IMR-90 (cell line): ENCODE measurements around the gene DTX3. TPM values are rescaled to one million over a fixed set of nuclear protein-coding genes. Genes with fewer than 3 reads are reported as not detected.

Source experiments
- ATAC-seq: fragments of 200-7000 bp; cut with Tn5 transposase; 2 replicates; pipeline ENCODE4 v1.9.1; 2020; ENCODE audit warnings: low read depth, mild to moderate bottlenecking, moderate library complexity
- BruUV-seq: library from RNA; stranded (reverse); fragments of 400-500 nt; replicated peaks from 2 replicates; lab custom pipeline; 2021; lab: Mats Ljungman, UMichigan
- CTCF ChIA-PET: fragments of 300-600 bp; formaldehyde crosslinking; extraction: SDS; loops from one replicate; lab custom pipeline; 2021; ENCODE audit warnings: antibody characterized with exemption; lab: Yijun Ruan, JAX
- POLR2A ChIA-PET: fragments of 300-600 bp; sonication (Branson Sonifier 250); formaldehyde crosslinking; loops from one replicate; lab custom pipeline; 2022; ENCODE audit warnings: antibody characterized with exemption; ENCODE audit not compliant: unreplicated experiment; lab: Charles Lee
- DNase-seq: peaks from one replicate; pipeline ENCODE4 v3.0.0; 2013
- H2AFZ ChIP-seq: replicated peaks from 2 replicates; pipeline ENCODE3; 2013; ENCODE audit warnings: low read length, mild to moderate bottlenecking; ENCODE audit not compliant: poor library complexity
- H2AK5ac ChIP-seq: 2 replicates; pipeline ENCODE4 v1.6.1; 2013; ENCODE audit warnings: low read depth, low read length, inconsistent platforms
- H2AK9ac ChIP-seq: replicated peaks from 2 replicates; pipeline ENCODE3; 2013; ENCODE audit warnings: mild to moderate bottlenecking, low read depth, low read length, moderate library complexity; ENCODE audit not compliant: poor library complexity
- H2BK120ac ChIP-seq: 2 replicates; pipeline ENCODE4 v1.6.1; 2013; ENCODE audit warnings: low read depth, low read length, inconsistent platforms
- H2BK15ac ChIP-seq: 3 replicates; pipeline ENCODE4 v1.6.1; 2013; ENCODE audit warnings: low read depth, low read length, inconsistent platforms
- H2BK20ac ChIP-seq: 2 replicates; pipeline ENCODE4 v1.6.1; 2013; ENCODE audit warnings: low read depth, mild to moderate bottlenecking, inconsistent platforms, low read length, moderate library complexity
- H2BK5ac ChIP-seq: 2 replicates; pipeline ENCODE4 v1.6.1; 2013; ENCODE audit warnings: mild to moderate bottlenecking, low read depth, low read length, inconsistent platforms; ENCODE audit not compliant: poor library complexity, severe bottlenecking
- H3K14ac ChIP-seq: replicated peaks from 2 replicates; pipeline ENCODE4 v1.6.1; 2013; ENCODE audit warnings: low read depth, low read length, inconsistent platforms
- H3K18ac ChIP-seq: 2 replicates; pipeline ENCODE4 v1.6.1; 2013; ENCODE audit warnings: low read depth, low read length, control low read depth
- H3K23ac ChIP-seq: 2 replicates; pipeline ENCODE4 v1.6.1; 2013; ENCODE audit warnings: low read depth, low read length, inconsistent platforms
- H3K27ac ChIP-seq: 2 replicates; pipeline ENCODE4 v1.5.1; 2013; ENCODE audit warnings: mild to moderate bottlenecking, control low read depth, low read length; ENCODE audit not compliant: insufficient read depth
- H3K27me3 ChIP-seq: 2 replicates; pipeline ENCODE4 v1.6.1; 2013; ENCODE audit warnings: low read length; ENCODE audit not compliant: control insufficient read depth, insufficient read depth
- H3K36me3 ChIP-seq: 2 replicates; pipeline ENCODE4 v1.6.1; 2013; ENCODE audit warnings: low read length, mixed read lengths; ENCODE audit not compliant: control insufficient read depth, insufficient read depth
- H3K4ac ChIP-seq: 2 replicates; pipeline ENCODE4 v1.6.1; 2013; ENCODE audit warnings: low read depth, low read length, inconsistent platforms
- H3K4me1 ChIP-seq: 2 replicates; pipeline ENCODE4 v1.6.1; 2013; ENCODE audit warnings: low read length, mixed read lengths; ENCODE audit not compliant: control insufficient read depth, insufficient read depth
- H3K4me2 ChIP-seq: 2 replicates; pipeline ENCODE4 v1.6.1; 2013; ENCODE audit warnings: low read depth, mild to moderate bottlenecking, control low read depth, low read length, moderate library complexity
- H3K4me3 ChIP-seq: 2 replicates; pipeline ENCODE4 v1.5.1; 2013; ENCODE audit warnings: low read depth, mild to moderate bottlenecking, control low read depth, low read length, moderate library complexity; ENCODE audit not compliant: insufficient read depth
- H3K56ac ChIP-seq: 2 replicates; pipeline ENCODE4 v1.6.1; 2013; ENCODE audit warnings: low read length, inconsistent platforms; ENCODE audit not compliant: insufficient read depth; ENCODE audit errors: extremely low read depth
- H3K79me1 ChIP-seq, 2 experiments: 2 replicates each; pipeline ENCODE4 v1.6.1; 2013; ENCODE audit warnings: low read length in 2 of 2, inconsistent platforms in 1 of 2, low read depth in 1 of 2
- H3K9ac ChIP-seq: 2 replicates; pipeline ENCODE4 v1.6.1; 2013; ENCODE audit warnings: low read depth, low read length, control low read depth
- H3K9me1 ChIP-seq: 2 replicates; pipeline ENCODE4 v1.6.1; 2013; ENCODE audit warnings: low read length, inconsistent platforms; ENCODE audit not compliant: insufficient read depth
- H3K9me3 ChIP-seq: 2 replicates; pipeline ENCODE4 v1.6.1; 2013; ENCODE audit warnings: low read length; ENCODE audit not compliant: control insufficient read depth, insufficient read depth
- H4K20me1 ChIP-seq: 2 replicates; pipeline ENCODE4 v1.6.1; 2013; ENCODE audit warnings: low read length, inconsistent platforms; ENCODE audit not compliant: insufficient read depth
- H4K5ac ChIP-seq: 2 replicates; pipeline ENCODE4 v1.6.1; 2013; ENCODE audit warnings: mild to moderate bottlenecking, low read depth, low read length, control low read depth
- H4K8ac ChIP-seq, 2 experiments: 2 replicates each; pipeline ENCODE4 v1.6.1; 2013; ENCODE audit warnings: low read depth in 2 of 2, low read length in 2 of 2, control low read depth in 1 of 2, inconsistent platforms in 1 of 2
- H4K91ac ChIP-seq: 2 replicates; pipeline ENCODE4 v1.6.1; 2013; ENCODE audit warnings: low read depth, low read length, inconsistent platforms; ENCODE audit not compliant: insufficient read depth
- CEBPB ChIP-seq: IDR thresholded peaks from 2 replicates; pipeline ENCODE4 v1.6.1; 2012; ENCODE audit warnings: low read depth, low read length, improper control_type of control experiment
- CHD1 ChIP-seq: IDR thresholded peaks from 2 replicates; pipeline ENCODE4 v1.6.1; 2012; ENCODE audit warnings: low read depth, low read length, improper control_type of control experiment
- FOS ChIP-seq: fragments of 150-350 bp; IDR thresholded peaks from 2 replicates; pipeline ENCODE4 v1.6.1; 2016; ENCODE audit warnings: low read depth, low read length
- MAFK ChIP-seq: IDR thresholded peaks from 2 replicates; pipeline ENCODE4 v1.6.1; 2012; ENCODE audit warnings: low read depth, low read length, improper control_type of control experiment
- MAZ ChIP-seq: IDR thresholded peaks from 2 replicates; pipeline ENCODE4 v1.6.1; 2012; ENCODE audit warnings: low read depth, mild to moderate bottlenecking, low read length, improper control_type of control experiment, moderate library complexity, borderline replicate concordance
- MXI1 ChIP-seq: IDR thresholded peaks from 2 replicates; pipeline ENCODE4 v1.6.1; 2012; ENCODE audit warnings: low read depth, mild to moderate bottlenecking, low read length, moderate library complexity, borderline replicate concordance
- NFE2L2 ChIP-seq: fragments of 150-350 bp; IDR thresholded peaks from 2 replicates; pipeline ENCODE4 v1.6.1; 2016; ENCODE audit warnings: low read depth, mild to moderate bottlenecking, low read length
- RAD21 ChIP-seq: IDR thresholded peaks from 2 replicates; pipeline ENCODE4 v1.6.1; 2012; ENCODE audit warnings: low read length, improper control_type of control experiment
- RCOR1 ChIP-seq: IDR thresholded peaks from 2 replicates; pipeline ENCODE4 v1.6.1; 2012; ENCODE audit warnings: mild to moderate bottlenecking, low read length, improper control_type of control experiment; ENCODE audit not compliant: insufficient replicate concordance
- RFX5 ChIP-seq: IDR thresholded peaks from 2 replicates; pipeline ENCODE4 v1.8.0; 2012; ENCODE audit warnings: low read depth, mild to moderate bottlenecking, low read length, moderate library complexity
- SMC3 ChIP-seq: fragments of 150-350 bp; IDR thresholded peaks from 2 replicates; pipeline ENCODE4 v1.6.1; 2016; ENCODE audit warnings: low read depth, mild to moderate bottlenecking, antibody characterized with exemption, low read length, moderate library complexity
- WGBS, 2 experiments: methylation state at CpG; one replicate each; pipeline versions ENCODE4 v1.1.5 to v1.1.7; 2013; ENCODE audit warnings: missing lambda C conversion rate in 2 of 2; ENCODE audit not compliant: insufficient read length in 1 of 2; ENCODE audit errors: extremely low coverage in 2 of 2; 5-methylcytosine and 5-hydroxymethylcytosine counted together
- dilution Hi-C: fragments of 300-500 bp; cut with HindIII; formaldehyde crosslinking; loops from one replicate; pipeline ENCODE4 v1.14.3; 2018; ENCODE audit warnings: low sequenced_read_pairs; ENCODE audit not compliant: unreplicated experiment
- in situ Hi-C: fragments of 300-500 bp; cut with MboI; formaldehyde crosslinking; loops from 3 replicates; pipeline ENCODE4 v1.14.3; 2019; ENCODE audit warnings: low sequenced_read_pairs, inconsistent platforms, mixed read lengths
- intact Hi-C: fragments of 100-400 bp; cut with micrococcal nuclease; formaldehyde crosslinking; loops from 2 replicates; pipeline ENCODE4 v1.10.0; 2022
- polyA plus RNA-seq, 3 experiments: library from polyadenylated mRNA; depleted of rRNA; stranded (reverse); fragments of >200 nt; gene quantifications; 2 replicates each; pipeline ENCODE4 v1.2.3, GENCODE V29; 2012; ENCODE audit warnings: low replicate concordance in 1 of 3
- total RNA-seq: library from RNA; depleted of rRNA; stranded (reverse); fragments of >200 nt; gene quantifications from 2 replicates; pipeline ENCODE4 v1.2.3, GENCODE V29; 2012
- TF ChIP-seq, protein P1 (sequence below): conservative IDR thresholded peaks from 2 replicates; pipeline ENCODE4 v1.5.1; 2012; ENCODE audit warnings: mild to moderate bottlenecking, low read depth, low read length, improper control_type of control experiment

Gene DTX3
- total and polyA plus RNA-seq, 2 of the 4 experiments (the other 2 are of a cell fraction): 2.9 to 14.6 TPM

GRCh38 chr12:57603324-57603723, 1.3 kb upstream of the DTX3 start:
- BruUV-seq: no TSS peak
- H2BK20ac ChIP-seq: no peak overlapping the region
- H2BK15ac ChIP-seq: no peak overlapping the region
- H3K9me1 ChIP-seq: peaks cover 10% of the 10 kb centered on the region; the same call in 1 of the 2 replicates
- H3K4me3 ChIP-seq: no peak overlapping the region
- intact Hi-C loops: no loop called here
- no peak overlapping the region for H2BK5ac ChIP-seq
- peak overlapping the region; percentile 54 for H2AFZ ChIP-seq
- no peak overlapping the region; the same call in 1 of the 2 replicates for H4K5ac ChIP-seq
- DNase-seq (no peak), ATAC-seq (no peak)
- H4K20me1 ChIP-seq: no peaks in the 10 kb centered on the region
- H3K18ac ChIP-seq: no peak overlapping the region
- peaks cover 16% of the 10 kb centered on the region for H3K36me3 ChIP-seq
- no peak for TF ChIP-seq SMC3
- no peak for TF ChIP-seq FOS
- TF ChIP-seq, protein P1, sequence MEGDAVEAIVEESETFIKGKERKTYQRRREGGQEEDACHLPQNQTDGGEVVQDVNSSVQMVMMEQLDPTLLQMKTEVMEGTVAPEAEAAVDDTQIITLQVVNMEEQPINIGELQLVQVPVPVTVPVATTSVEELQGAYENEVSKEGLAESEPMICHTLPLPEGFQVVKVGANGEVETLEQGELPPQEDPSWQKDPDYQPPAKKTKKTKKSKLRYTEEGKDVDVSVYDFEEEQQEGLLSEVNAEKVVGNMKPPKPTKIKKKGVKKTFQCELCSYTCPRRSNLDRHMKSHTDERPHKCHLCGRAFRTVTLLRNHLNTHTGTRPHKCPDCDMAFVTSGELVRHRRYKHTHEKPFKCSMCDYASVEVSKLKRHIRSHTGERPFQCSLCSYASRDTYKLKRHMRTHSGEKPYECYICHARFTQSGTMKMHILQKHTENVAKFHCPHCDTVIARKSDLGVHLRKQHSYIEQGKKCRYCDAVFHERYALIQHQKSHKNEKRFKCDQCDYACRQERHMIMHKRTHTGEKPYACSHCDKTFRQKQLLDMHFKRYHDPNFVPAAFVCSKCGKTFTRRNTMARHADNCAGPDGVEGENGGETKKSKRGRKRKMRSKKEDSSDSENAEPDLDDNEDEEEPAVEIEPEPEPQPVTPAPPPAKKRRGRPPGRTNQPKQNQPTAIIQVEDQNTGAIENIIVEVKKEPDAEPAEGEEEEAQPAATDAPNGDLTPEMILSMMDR: no peak
- TF ChIP-seq CEBPB: no peak
- TF ChIP-seq CHD1: no peak
- TF ChIP-seq RAD21: no peak
- no peak for TF ChIP-seq MAZ
- TF ChIP-seq MXI1: no peak
- no peak for TF ChIP-seq MAFK
- no peak for TF ChIP-seq RFX5
- no peak for TF ChIP-seq RCOR1
- no peak for TF ChIP-seq NFE2L2
- ChIA-PET CTCF (interaction anchor here (0.6 kb wide), 1 partner anchor 72 kb away, joined by 3 read pairs; no protein-coding TSS in a partner anchor), POLR2A (interaction anchor here (0.5 to 0.6 kb wide), 3 partner anchors 28 to 86 kb away, joined by 3 to 6 read pairs (median 5); no protein-coding TSS in a partner anchor)
- no peak overlapping the region for H3K56ac ChIP-seq
- H3K4me1 ChIP-seq: peaks cover 11% of the 10 kb centered on the region
- H2AK5ac ChIP-seq: no peak overlapping the region; the same call in 1 of the 2 replicates
- H3K27ac ChIP-seq: no peak overlapping the region
- H3K27me3 ChIP-seq: no peaks in the 10 kb centered on the region
- H2AK9ac ChIP-seq: no peak overlapping the region
- H3K4ac ChIP-seq: peak overlapping the region; percentile 41; the same call in 1 of the 2 replicates
- in situ Hi-C loops: no loop called here
- peak overlapping the region in 1 of 2 experiments; percentile 100; a peak in 1 of 4 replicates for H4K8ac ChIP-seq
- no peaks in the 10 kb centered on the region for H3K9me3 ChIP-seq
- WGBS, 2 experiments: no CpG with 5 or more reads among the region's 2 CpGs
- H3K9ac ChIP-seq: no peak overlapping the region
- no peak overlapping the region; the same call in 1 of the 2 replicates for H3K23ac ChIP-seq
- dilution Hi-C loops: no loop called here
- no peak overlapping the region for H3K4me2 ChIP-seq
- no peak overlapping the region for H2BK120ac ChIP-seq
- no peak overlapping the region for H4K91ac ChIP-seq
- H3K14ac ChIP-seq: no peak overlapping the region
- peaks cover 9 to 19% of the 10 kb centered on the region in 2 experiments for H3K79me1 ChIP-seq
